Neural progenitor cell (in vitro differentiated cells): ENCODE measurements around the gene ENTREP3. TPM values are rescaled to one million over a fixed set of nuclear protein-coding genes. Genes with fewer than 3 reads are reported as not detected.

Experiments used
- DNase-seq: peaks from one replicate; pipeline ENCODE4 v3.0.0-alpha.2; 2016; ENCODE audit warnings: low spot score
- H2AFZ ChIP-seq: fragments of 200-600 bp; sonication (generic); replicated peaks from 2 replicates; pipeline ENCODE4 v1.6.1; 2016; ENCODE audit warnings: antibody characterized with exemption
- H3F3A ChIP-seq: fragments of 200-600 bp; sonication (generic); 2 replicates; pipeline ENCODE4 v1.6.1; 2016; ENCODE audit warnings: antibody characterized with exemption, low read depth
- H3K27ac ChIP-seq: fragments of 200-600 bp; sonication (generic); 2 replicates; pipeline ENCODE4 v1.5.1; 2016; ENCODE audit warnings: mild to moderate bottlenecking
- H3K27me3 ChIP-seq: fragments of 200-600 bp; sonication (generic); 2 replicates; pipeline ENCODE4 v1.6.1; 2016; ENCODE audit warnings: mild to moderate bottlenecking, moderate library complexity
- H3K36me3 ChIP-seq: fragments of 200-600 bp; sonication (generic); 2 replicates; pipeline ENCODE4 v1.5.1; 2016
- H3K4me1 ChIP-seq: fragments of 200-600 bp; sonication (generic); 2 replicates; pipeline ENCODE4 v1.6.1; 2016; ENCODE audit warnings: mixed run types
- H3K4me2 ChIP-seq: fragments of 200-600 bp; sonication (generic); 2 replicates; pipeline ENCODE4 v1.6.1; 2016
- H3K4me3 ChIP-seq: fragments of 200-600 bp; sonication (generic); 2 replicates; pipeline ENCODE4 v1.5.1; 2016
- H3K79me2 ChIP-seq: fragments of 200-600 bp; sonication (generic); 2 replicates; pipeline ENCODE4 v1.6.1; 2016; ENCODE audit warnings: low read depth
- H3K9ac ChIP-seq: fragments of 200-600 bp; sonication (generic); 2 replicates; pipeline ENCODE4 v1.6.1; 2016
- H3K9me3 ChIP-seq: fragments of 200-600 bp; sonication (generic); 2 replicates; pipeline ENCODE4 v1.5.1; 2016; ENCODE audit warnings: low read depth
- H4K20me1 ChIP-seq: fragments of 200-600 bp; sonication (generic); 2 replicates; pipeline ENCODE4 v1.6.1; 2016; ENCODE audit warnings: low read depth
- H3K27ac Mint-ChIP-seq: 3 replicates; pipeline ENCODE4 v1.8.0; 2021; ENCODE audit warnings: mixed read lengths
- H3K27me3 Mint-ChIP-seq: 2 replicates; pipeline ENCODE4 v1.8.0; 2022; ENCODE audit warnings: low read depth, mild to moderate bottlenecking, inconsistent platforms, moderate library complexity, mixed read lengths; ENCODE audit not compliant: insufficient read depth
- H3K36me3 Mint-ChIP-seq: 3 replicates; pipeline ENCODE4 v1.8.0; 2021; ENCODE audit warnings: mixed read lengths
- H3K4me1 Mint-ChIP-seq: 3 replicates; pipeline ENCODE4 v1.8.0; 2021; ENCODE audit warnings: mixed read lengths
- H3K4me3 Mint-ChIP-seq: 3 replicates; pipeline ENCODE4 v1.8.0; 2021; ENCODE audit warnings: mild to moderate bottlenecking, moderate library complexity, mixed read lengths
- H3K9me3 Mint-ChIP-seq: 3 replicates; pipeline ENCODE4 v1.8.0; 2020; ENCODE audit warnings: mixed read lengths
- CTCF ChIP-seq: fragments of 200-600 bp; sonication (generic); IDR thresholded peaks from 2 replicates; pipeline ENCODE4 v1.5.1; 2017; ENCODE audit warnings: antibody characterized with exemption, mild to moderate bottlenecking
- EZH2 ChIP-seq: fragments of 200-600 bp; sonication (generic); IDR thresholded peaks from 2 replicates; pipeline ENCODE4 v1.6.1; 2017; ENCODE audit warnings: antibody characterized with exemption, mild to moderate bottlenecking, moderate library complexity
- EZH2phosphoT487 ChIP-seq: fragments of 200-600 bp; sonication (generic); IDR thresholded peaks from 2 replicates; pipeline ENCODE4 v1.6.1; 2017; ENCODE audit warnings: antibody characterized with exemption
- total RNA-seq: library from RNA; depleted of rRNA; stranded (reverse); fragments of >200 nt; gene quantifications from 2 replicates; pipeline ENCODE4 v1.2.3, GENCODE V29; 2015; ENCODE audit warnings: low replicate concordance

ENTREP3 gene
- total RNA-seq, 1 donor from 2014 or later: 4.8 TPM

DNA sequence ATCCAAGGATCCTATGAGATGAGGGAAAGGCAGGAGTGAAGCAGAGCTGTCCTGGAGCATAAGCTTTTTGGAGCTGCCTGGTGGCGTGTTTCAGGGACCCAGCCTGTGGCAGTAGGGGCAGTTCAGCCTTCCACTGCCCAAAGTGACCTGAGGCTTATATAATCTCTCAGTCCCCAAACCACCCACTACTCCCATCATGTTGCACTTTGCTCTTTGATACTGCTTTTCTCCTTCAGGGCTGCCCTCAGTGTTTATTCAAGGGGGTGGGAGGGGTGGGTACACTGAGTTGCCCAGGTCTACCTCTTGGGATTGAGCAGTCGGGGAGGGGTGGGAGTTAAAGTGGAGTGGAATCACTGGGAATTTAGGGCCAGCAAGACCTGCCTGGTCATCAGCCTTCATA is 31.3 kb upstream of the ENTREP3 start:
- Histone ChIP-seq H3K9me3 (no peaks in the 10 kb centered on the region), H3K27me3 (no peaks in the 10 kb centered on the region), H3K4me1 (no peaks in the 10 kb centered on the region), H3K36me3 (no peaks in the 10 kb centered on the region), H3K4me2 (no peak overlapping the region), H4K20me1 (no peaks in the 10 kb centered on the region), H2AFZ (no peak overlapping the region), H3K4me3 (no peak overlapping the region), H3K27ac (no peak overlapping the region), H3F3A (no peaks in the 10 kb centered on the region), H3K9ac (no peak overlapping the region), H3K79me2 (no peaks in the 10 kb centered on the region)
- DNase-seq: no peak
- Mint-ChIP-seq H3K4me3 (no peak overlapping the region), H3K9me3 (no peaks in the 10 kb centered on the region), H3K36me3 (peaks cover 11% of the 10 kb centered on the region), H3K4me1 (no peaks in the 10 kb centered on the region), H3K27me3 (peaks cover 9% of the 10 kb centered on the region), H3K27ac (no peak overlapping the region)
- TF ChIP-seq EZH2 (no peak), CTCF (no peak), EZH2phosphoT487 (no peak)

DNA sequence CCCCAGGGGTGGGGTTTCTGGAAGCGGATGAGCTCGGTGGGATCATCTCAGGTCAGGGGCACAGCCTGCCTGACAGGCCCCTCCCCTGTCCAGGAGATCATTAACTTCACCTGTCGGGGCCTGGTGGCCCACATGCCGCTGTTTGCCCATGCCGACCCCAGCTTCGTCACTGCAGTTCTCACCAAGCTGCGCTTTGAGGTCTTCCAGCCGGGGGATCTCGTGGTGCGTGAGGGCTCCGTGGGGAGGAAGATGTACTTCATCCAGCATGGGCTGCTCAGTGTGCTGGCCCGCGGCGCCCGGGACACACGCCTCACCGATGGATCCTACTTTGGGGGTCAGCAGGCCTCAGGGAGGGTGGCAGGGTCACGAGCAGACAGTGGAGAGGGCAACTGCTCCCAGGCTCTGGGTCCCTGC is 30.4 kb upstream of the ENTREP3 start:
- Histone ChIP-seq H3F3A (no peaks in the 10 kb centered on the region), H3K27me3 (no peaks in the 10 kb centered on the region), H3K9ac (no peak overlapping the region), H3K27ac (no peak overlapping the region), H3K36me3 (no peaks in the 10 kb centered on the region), H3K4me1 (no peaks in the 10 kb centered on the region), H4K20me1 (no peaks in the 10 kb centered on the region), H2AFZ (no peak overlapping the region), H3K79me2 (no peaks in the 10 kb centered on the region), H3K9me3 (no peaks in the 10 kb centered on the region), H3K4me3 (no peak overlapping the region), H3K4me2 (no peak overlapping the region)
- Mint-ChIP-seq H3K27ac (no peak overlapping the region), H3K4me1 (no peaks in the 10 kb centered on the region), H3K36me3 (peaks cover 11% of the 10 kb centered on the region), H3K27me3 (peaks cover 6% of the 10 kb centered on the region), H3K9me3 (no peaks in the 10 kb centered on the region), H3K4me3 (no peak overlapping the region)
- no peak for DNase-seq
- no peak for TF ChIP-seq EZH2phosphoT487
- TF ChIP-seq CTCF: no peak
- no peak for TF ChIP-seq EZH2

DNA sequence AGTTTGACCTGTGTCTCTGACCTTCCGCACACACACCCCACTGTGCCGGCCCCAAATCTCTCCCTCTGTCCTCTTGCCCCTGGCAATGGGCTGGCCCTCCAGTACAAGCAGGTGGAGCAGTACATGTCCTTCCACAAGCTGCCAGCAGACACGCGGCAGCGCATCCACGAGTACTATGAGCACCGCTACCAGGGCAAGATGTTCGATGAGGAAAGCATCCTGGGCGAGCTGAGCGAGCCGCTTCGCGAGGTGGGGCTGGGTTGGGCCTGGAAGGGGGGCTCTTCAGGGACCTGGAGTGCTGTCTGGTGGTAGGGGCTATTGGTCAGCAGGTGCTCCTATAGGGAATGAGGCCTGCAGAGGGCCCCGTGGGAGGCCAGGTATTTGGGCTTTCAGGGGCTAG is 29.8 kb upstream of the ENTREP3 start:
- H3K4me3 Mint-ChIP-seq: no peak overlapping the region
- H2AFZ ChIP-seq: no peak overlapping the region

More for the DNA sequence above, 29.8 kb upstream of the ENTREP3 start:
- Histone ChIP-seq H3K9ac (no peak overlapping the region), H3K36me3 (no peaks in the 10 kb centered on the region), H3K9me3 (no peaks in the 10 kb centered on the region), H3K79me2 (no peaks in the 10 kb centered on the region), H3K4me2 (no peak overlapping the region), H3K4me1 (no peaks in the 10 kb centered on the region), H3K27me3 (no peaks in the 10 kb centered on the region), H3K4me3 (no peak overlapping the region), H3K27ac (no peak overlapping the region), H4K20me1 (no peaks in the 10 kb centered on the region), H3F3A (no peaks in the 10 kb centered on the region)
- peaks cover 11% of the 10 kb centered on the region for H3K36me3 Mint-ChIP-seq
- DNase-seq: no peak
- no peaks in the 10 kb centered on the region for H3K9me3 Mint-ChIP-seq
- peaks cover 6% of the 10 kb centered on the region for H3K27me3 Mint-ChIP-seq
- no peak overlapping the region for H3K27ac Mint-ChIP-seq
- no peaks in the 10 kb centered on the region for H3K4me1 Mint-ChIP-seq
- TF ChIP-seq CTCF (no peak), EZH2phosphoT487 (no peak), EZH2 (no peak)
